SK-N-SH treated with all-trans-retinoic acid at 6 μM for 48 hours (cell line): ENCODE data around the gene RPL23.

ENCODE experiments used
- ARNTL ChIP-seq: fragments of 450-650 bp; formaldehyde crosslinking; IDR thresholded peaks from 2 replicates; pipeline ENCODE4 v1.5.0; 2020; ENCODE audit warnings: low read depth, mild to moderate bottlenecking, moderate library complexity, borderline replicate concordance
- PATZ1 ChIP-seq: fragments of 250-450 bp; sonication (Bioruptor Pico); IDR thresholded peaks from 2 replicates; pipeline ENCODE4 v1.8.0; 2020; ENCODE audit warnings: mild to moderate bottlenecking, moderate library complexity, borderline replicate concordance
- ZFP3 ChIP-seq: fragments of 250-450 bp; sonication (Bioruptor Pico); IDR thresholded peaks from 2 replicates; pipeline ENCODE4 v1.5.0; 2020; ENCODE audit warnings: mild to moderate bottlenecking, moderate library complexity

GRCh38 chr17:38900978-38901656, 47.6 kb upstream of the RPL23 start:
- TF ChIP-seq PATZ1 (CRISPR knock-in tag) (no peak), ARNTL (no peak), ZFP3 (no peak)
